GM12878 (cell line): ENCODE measurements around the gene GPSM1. TPM values are rescaled to one million over a fixed set of nuclear protein-coding genes. Genes with fewer than 3 reads are reported as not detected.
A peak's percentile ranks its signal among the peaks of the same experiment; 100 is the strongest.

Source experiments
- ATAC-seq: fragments of 200-7000 bp; cut with Tn5 transposase; 3 replicates; pipeline ENCODE4 v1.9.1; 2020; ENCODE audit warnings: mild to moderate bottlenecking, moderate library complexity
- BruUV-seq: library from RNA; stranded (reverse); fragments of 400-500 nt; replicated peaks from 2 replicates; lab custom pipeline; 2021; lab: Mats Ljungman, UMichigan
- CTCF ChIA-PET: fragments of 300-600 bp; sonication (Branson Sonifier 250); formaldehyde crosslinking; extraction: SDS; loops from one replicate; lab custom pipeline; 2021; ENCODE audit warnings: inconsistent platforms; lab: Yijun Ruan, JAX
- POLR2A ChIA-PET: fragments of 350-600 bp; formaldehyde crosslinking; extraction: SDS; loops from one replicate; lab custom pipeline; 2021; ENCODE audit warnings: inconsistent platforms; lab: Charles Lee
- RAD21 ChIA-PET: fragments of 300-600 bp; sonication (Branson Sonifier 250); formaldehyde crosslinking; loops from one replicate; lab custom pipeline; 2023; ENCODE audit warnings: antibody characterized with exemption; ENCODE audit not compliant: unreplicated experiment; lab: Charles Lee
- SMC1A ChIA-PET: fragments of 300-600 bp; sonication (Branson Sonifier 250); formaldehyde crosslinking; loops from one replicate; lab custom pipeline; 2023; ENCODE audit not compliant: unreplicated experiment, uncharacterized antibody; lab: Charles Lee
- DNase-seq: peaks from one replicate; pipeline ENCODE4 v3.0.0-alpha.2; 2011; ENCODE audit warnings: low read depth, low spot score
- FAIRE-seq: peaks from 3 replicates; lab custom pipeline; 2011; peaks lifted over from hg19 to GRCh38; lab: Jason Lieb, UNC
- H2AFZ ChIP-seq: 2 replicates; pipeline ENCODE4 v1.6.0; 2011; ENCODE audit warnings: low read depth, low read length, control low read depth; ENCODE audit not compliant: control insufficient read depth
- H3K27ac ChIP-seq: 2 replicates; pipeline ENCODE4 v1.5.1; 2011; ENCODE audit warnings: control low read depth; ENCODE audit not compliant: control insufficient read depth, insufficient read depth
- H3K27me3 ChIP-seq, 2 experiments: replicated peaks in 1 of 2; 2 replicates each; pipeline versions ENCODE4 v1.6.0 to v1.6.1; 2011; ENCODE audit warnings: low read length in 1 of 2; ENCODE audit not compliant: control insufficient read depth in 2 of 2, insufficient read depth in 2 of 2
- H3K36me3 ChIP-seq, 2 experiments: 2 replicates each; pipeline ENCODE4 v1.5.1; 2011; ENCODE audit warnings: low read length in 1 of 2; ENCODE audit not compliant: control insufficient read depth in 2 of 2, insufficient read depth in 2 of 2
- H3K4me1 ChIP-seq: 2 replicates; pipeline ENCODE4 v1.6.1; 2011; ENCODE audit warnings: mild to moderate bottlenecking, low read length, moderate library complexity, mixed read lengths; ENCODE audit not compliant: control insufficient read depth, insufficient read depth
- H3K4me2 ChIP-seq: 2 replicates; pipeline ENCODE4 v1.6.0; 2011; ENCODE audit warnings: control low read depth; ENCODE audit not compliant: control insufficient read depth, insufficient read depth
- H3K4me3 ChIP-seq: fragments of 200-600 bp; sonication (generic); 2 replicates; pipeline ENCODE4 v1.5.1; 2016
- H3K79me2 ChIP-seq: 2 replicates; pipeline ENCODE4 v1.6.0; 2011; ENCODE audit warnings: low read length; ENCODE audit not compliant: control insufficient read depth, insufficient read depth
- H3K9ac ChIP-seq: 2 replicates; pipeline ENCODE4 v1.8.0; 2011; ENCODE audit warnings: low read length, control low read depth, mixed read lengths; ENCODE audit not compliant: control insufficient read depth, insufficient read depth
- H3K9me3 ChIP-seq: replicated peaks from 3 replicates; pipeline ENCODE4 v1.5.1; 2011; ENCODE audit warnings: mild to moderate bottlenecking, low read length; ENCODE audit not compliant: control insufficient read depth, insufficient read depth
- H4K20me1 ChIP-seq: 2 replicates; pipeline ENCODE4 v1.6.0; 2011; ENCODE audit not compliant: control insufficient read depth, insufficient read depth
- FOXM1 ChIP-seq: IDR thresholded peaks from 2 replicates; pipeline ENCODE4 v1.6.1; 2012; ENCODE audit warnings: low read depth, mild to moderate bottlenecking, inconsistent platforms, low read length, moderate library complexity
- MEF2B ChIP-seq: fragments of 450-650 bp; IDR thresholded peaks from 2 replicates; pipeline ENCODE4 v1.6.1; 2018; ENCODE audit warnings: mild to moderate bottlenecking, moderate library complexity; ENCODE audit not compliant: partially characterized antibody, poor library complexity, severe bottlenecking
- MYB ChIP-seq: fragments of 150-350 bp; IDR thresholded peaks from 2 replicates; pipeline ENCODE4 v1.6.1; 2014; ENCODE audit warnings: mild to moderate bottlenecking, low read depth, low read length, borderline replicate concordance
- NR2F1 ChIP-seq: fragments of 450-650 bp; conservative IDR thresholded peaks from 2 replicates; pipeline ENCODE4 v1.6.1; 2017; ENCODE audit warnings: mild to moderate bottlenecking
- POLR2A ChIP-seq: IDR thresholded peaks from 2 replicates; pipeline ENCODE4 v1.6.1; 2011; ENCODE audit warnings: low read depth, mild to moderate bottlenecking, low read length
- RAD21 ChIP-seq: IDR thresholded peaks from 2 replicates; pipeline ENCODE4 v1.6.1; 2011; ENCODE audit warnings: mild to moderate bottlenecking, low read depth, low read length, moderate library complexity; ENCODE audit not compliant: insufficient read depth
- ZZZ3 ChIP-seq: IDR thresholded peaks from 2 replicates; pipeline ENCODE4 v1.6.1; 2011; ENCODE audit warnings: low read depth; ENCODE audit not compliant: control insufficient read depth, insufficient read length
- WGBS: methylation state at CpG from one replicate; pipeline ENCODE4 v1.1.6; 2016; ENCODE audit warnings: low lambda C conversion rate; ENCODE audit not compliant: insufficient replicate concordance, insufficient coverage; ENCODE audit errors: missing lambda C conversion rate; 5-methylcytosine and 5-hydroxymethylcytosine counted together
- in situ Hi-C: fragments of 300-500 bp; cut with MboI; formaldehyde crosslinking; loops from 9 replicates; pipeline ENCODE4 v1.14.3; 2018; ENCODE audit warnings: mixed read lengths
- intact Hi-C: fragments of 100-400 bp; cut with micrococcal nuclease; formaldehyde crosslinking; loops from one replicate; pipeline ENCODE4 v1.14.2; 2022; ENCODE audit not compliant: unreplicated experiment
- polyA plus RNA-seq, 11 experiments: library from polyadenylated mRNA; depleted of rRNA in 4 of 11; unstranded in 6 of 11; stranded (reverse) in 5 of 11; fragments of >200 nt; fragmentation: Nextera tagmentation in 4 of 11; fragmentation: Illumina TruSeq in 1 of 11; extraction: Ambion mirVana in 4 of 11; extraction: Trizol in 1 of 11; gene quantifications; 1 replicate in 1 of 11; 2 replicates in 10 of 11; pipeline versions ENCODE4 v1.2.1 to v1.2.3, GENCODE V29; 2011 to 2016; ENCODE audit warnings: inconsistent platforms in 2 of 11, missing spikeins in 2 of 11, low read depth in 1 of 11
- total RNA-seq, 4 experiments: library from RNA; depleted of rRNA in 3 of 4; stranded (reverse); fragments of >200 nt in 3 of 4; fragmentation: Illumina TruSeq in 1 of 4; extraction: Trizol in 1 of 4; gene quantifications; 2 replicates each; pipeline versions ENCODE4 v1.2.1 to v1.2.3, GENCODE V29; 2013 to 2021
- TF ChIP-seq, protein P1 (sequence below): fragments of 450-650 bp; IDR thresholded peaks from 2 replicates; pipeline ENCODE4 v1.6.1; 2017; ENCODE audit warnings: borderline replicate concordance
- TF ChIP-seq, protein P2 (sequence below), 3 experiments: IDR thresholded peaks in 2 of 3; conservative IDR thresholded peaks in 1 of 3; 2 replicates each; pipeline ENCODE4 v1.5.1; 2011; ENCODE audit warnings: low read depth in 3 of 3, low read length in 3 of 3, mild to moderate bottlenecking in 3 of 3, control low read depth in 2 of 3, moderate library complexity in 2 of 3, inconsistent platforms in 1 of 3, mixed read lengths in 1 of 3; ENCODE audit not compliant: control insufficient read depth in 2 of 3, insufficient read depth in 1 of 3; ENCODE audit errors: extremely low read depth in 1 of 3

GPSM1 gene
- total and polyA plus RNA-seq, 10 of the 15 experiments (the other 5 are each of a cell fraction or from before 2014, with no cell fraction given) = 0.04 to 0.10 (median 0.10) TPM; not detected in 7

- DNase-seq (no peak), ATAC-seq (no peak), FAIRE-seq (no peak)
- H3K9ac ChIP-seq = no peak overlapping the region
- intact Hi-C loops (no loop called here), in situ Hi-C loops (no loop called here)
- no peaks in the 10 kb centered on the region for H3K79me2 ChIP-seq
- H3K27me3 ChIP-seq = no peaks in the 10 kb centered on the region; a peak in 1 of 4 replicates
- H3K27ac ChIP-seq = no peak overlapping the region
- H3K4me2 ChIP-seq = no peak overlapping the region
- POLR2A ChIA-PET = no interaction called here
- no peaks in the 10 kb centered on the region for H4K20me1 ChIP-seq
- SMC1A ChIA-PET = no interaction called here
- BruUV-seq = no TSS peak
- no peak overlapping the region for H3K4me3 ChIP-seq
- H3K9me3 ChIP-seq = peaks cover 8% of the 10 kb centered on the region; the same call in 2 of the 3 replicates
- H3K4me1 ChIP-seq = peaks cover 3% of the 10 kb centered on the region
- H3K36me3 ChIP-seq = no peaks in the 10 kb centered on the region
- RAD21 ChIA-PET = interaction anchor here (1.3 kb wide), 1 partner anchor 51 kb away, joined by 4 read pairs; the partner anchor contains the start of gene DNLZ
- TF ChIP-seq, protein P1, sequence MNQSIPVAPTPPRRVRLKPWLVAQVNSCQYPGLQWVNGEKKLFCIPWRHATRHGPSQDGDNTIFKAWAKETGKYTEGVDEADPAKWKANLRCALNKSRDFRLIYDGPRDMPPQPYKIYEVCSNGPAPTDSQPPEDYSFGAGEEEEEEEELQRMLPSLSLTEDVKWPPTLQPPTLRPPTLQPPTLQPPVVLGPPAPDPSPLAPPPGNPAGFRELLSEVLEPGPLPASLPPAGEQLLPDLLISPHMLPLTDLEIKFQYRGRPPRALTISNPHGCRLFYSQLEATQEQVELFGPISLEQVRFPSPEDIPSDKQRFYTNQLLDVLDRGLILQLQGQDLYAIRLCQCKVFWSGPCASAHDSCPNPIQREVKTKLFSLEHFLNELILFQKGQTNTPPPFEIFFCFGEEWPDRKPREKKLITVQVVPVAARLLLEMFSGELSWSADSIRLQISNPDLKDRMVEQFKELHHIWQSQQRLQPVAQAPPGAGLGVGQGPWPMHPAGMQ = no peak
- TF ChIP-seq POLR2A = no peak
- no peak for TF ChIP-seq ZZZ3
- CTCF ChIA-PET = interaction anchor here (1.3 kb wide), 1 partner anchor 90 kb away, joined by 3 read pairs; no protein-coding TSS in a partner anchor
- no peak overlapping the region for H2AFZ ChIP-seq
- 14% methylated on average over 10 of the region's 10 CpGs for WGBS
Measured at GRCh38 chr9:136312009-136312375, 15.3 kb upstream of the GPSM1 start.

GRCh38 chr9:136312436-136312835 is 14.9 kb upstream of the GPSM1 start:
- intact Hi-C loops (no loop called here), in situ Hi-C loops (no loop called here)
- DNase-seq (no peak), ATAC-seq (peak; percentile 57), FAIRE-seq (no peak)
- WGBS = 40% methylated on average over 12 of the region's 12 CpGs
- TF ChIP-seq RAD21 (peak; percentile 52), NR2F1 (0 out of 2 replicates have a peak, but pooled peaks have one; percentile 18), FOXM1 (no peak), MEF2B (peak; percentile 88), MYB (no peak)
- TF ChIP-seq, protein P2, sequence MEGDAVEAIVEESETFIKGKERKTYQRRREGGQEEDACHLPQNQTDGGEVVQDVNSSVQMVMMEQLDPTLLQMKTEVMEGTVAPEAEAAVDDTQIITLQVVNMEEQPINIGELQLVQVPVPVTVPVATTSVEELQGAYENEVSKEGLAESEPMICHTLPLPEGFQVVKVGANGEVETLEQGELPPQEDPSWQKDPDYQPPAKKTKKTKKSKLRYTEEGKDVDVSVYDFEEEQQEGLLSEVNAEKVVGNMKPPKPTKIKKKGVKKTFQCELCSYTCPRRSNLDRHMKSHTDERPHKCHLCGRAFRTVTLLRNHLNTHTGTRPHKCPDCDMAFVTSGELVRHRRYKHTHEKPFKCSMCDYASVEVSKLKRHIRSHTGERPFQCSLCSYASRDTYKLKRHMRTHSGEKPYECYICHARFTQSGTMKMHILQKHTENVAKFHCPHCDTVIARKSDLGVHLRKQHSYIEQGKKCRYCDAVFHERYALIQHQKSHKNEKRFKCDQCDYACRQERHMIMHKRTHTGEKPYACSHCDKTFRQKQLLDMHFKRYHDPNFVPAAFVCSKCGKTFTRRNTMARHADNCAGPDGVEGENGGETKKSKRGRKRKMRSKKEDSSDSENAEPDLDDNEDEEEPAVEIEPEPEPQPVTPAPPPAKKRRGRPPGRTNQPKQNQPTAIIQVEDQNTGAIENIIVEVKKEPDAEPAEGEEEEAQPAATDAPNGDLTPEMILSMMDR (IDR thresholded peaks at IDR 0.05 in 2 of 3, conservative IDR thresholded peaks at IDR 0.05 in 1 of 3; ENCODE audit: control insufficient read depth in 2 of 3, extremely low read depth in 1 of 3, insufficient read depth in 1 of 3, low read depth in 3 of 3, low read length in 3 of 3) = peak; percentile 21 to 52 (median 49); a peak in 5 of 6 replicates
- Histone ChIP-seq H3K9me3 (peaks cover 8% of the 10 kb centered on the region; the same call in 2 of the 3 replicates), H2AFZ (no peak overlapping the region), H3K4me1 (peaks cover 3% of the 10 kb centered on the region), H4K20me1 (no peaks in the 10 kb centered on the region), H3K27ac (no peak overlapping the region), H3K4me3 (no peak overlapping the region), H3K79me2 (no peaks in the 10 kb centered on the region), H3K9ac (no peak overlapping the region), H3K36me3 (no peaks in the 10 kb centered on the region), H3K27me3 (no peaks in the 10 kb centered on the region; a peak in 2 of 4 replicates), H3K4me2 (no peak overlapping the region)
- no TSS peak for BruUV-seq
- RAD21 ChIA-PET = interaction anchor here (1.3 kb wide), 1 partner anchor 51 kb away, joined by 4 read pairs; the partner anchor contains the start of gene DNLZ
- SMC1A ChIA-PET = no interaction called here
- POLR2A ChIA-PET = no interaction called here
- CTCF ChIA-PET = interaction anchor here (0.7 to 1.3 kb wide), 2 partner anchors 90 to 1385 kb away, joined by 3 read pairs; no protein-coding TSS in a partner anchor
